Panc1 (cell line): ENCODE data around the gene LRRC25.

Experiments used
- CTCF ChIP-seq: fragments of 450-650 bp; IDR thresholded peaks from 2 replicates; pipeline ENCODE4 v1.5.1; 2017; ENCODE audit warnings: mild to moderate bottlenecking
- REST ChIP-seq, 2 experiments: IDR thresholded peaks; 2 replicates each; pipeline ENCODE4 v1.6.1; 2011 to 2012; ENCODE audit warnings: low read depth in 2 of 2, control low read depth in 1 of 2, low read length in 1 of 2, mild to moderate bottlenecking in 1 of 2, moderate library complexity in 1 of 2; ENCODE audit not compliant: insufficient read depth in 1 of 2

- TF ChIP-seq CTCF (no peak), REST (IDR thresholded peaks at IDR 0.05; ENCODE audit: insufficient read depth in 1 of 2, low read depth in 2 of 2, low read length in 1 of 2) (no peak)
These were observed 5.0 kb downstream of the LRRC25 start for GRCh38 chr19:18392417-18392816.
